HG02870 (cell line): Measurements from ENCODE around the gene C5orf63.
"Not testable (repeated sequence)": the region's sequence is repeated elsewhere in the genome, so short reads cannot be mapped to it uniquely, and the experiment has no call there.

Source experiments
- ATAC-seq: cut with Tn5 transposase; IDR thresholded peaks from one replicate; pipeline ENCODE4 v1.9.1; 2021; ENCODE audit warnings: mild to moderate bottlenecking, moderate library complexity; ENCODE audit not compliant: unreplicated experiment

Gene C5orf63

DNA sequence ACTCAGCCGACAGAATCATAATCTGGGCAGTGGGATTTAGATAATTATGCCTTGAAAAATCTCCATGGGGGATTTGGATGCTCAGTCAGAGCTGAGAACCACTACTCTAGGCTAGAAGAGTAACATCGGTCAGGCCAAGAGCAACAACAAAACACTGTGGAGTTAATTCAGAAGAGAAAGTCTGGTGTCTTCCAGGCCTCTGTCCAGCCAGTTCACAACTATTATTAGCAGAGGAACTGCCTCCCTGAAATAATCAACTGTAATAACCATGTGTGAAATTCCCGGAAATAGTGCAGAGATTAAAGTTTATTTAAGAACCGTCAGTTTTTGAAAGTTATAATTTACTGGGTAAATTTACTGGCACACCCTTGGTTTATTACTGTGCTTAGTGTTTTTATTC is 34.8 kb downstream of the C5orf63 start:
- ATAC-seq: no peak

- no peak for ATAC-seq
Measured at GRCh38 chr5:127031863-127032232, 41.5 kb downstream of the C5orf63 start.

DNA sequence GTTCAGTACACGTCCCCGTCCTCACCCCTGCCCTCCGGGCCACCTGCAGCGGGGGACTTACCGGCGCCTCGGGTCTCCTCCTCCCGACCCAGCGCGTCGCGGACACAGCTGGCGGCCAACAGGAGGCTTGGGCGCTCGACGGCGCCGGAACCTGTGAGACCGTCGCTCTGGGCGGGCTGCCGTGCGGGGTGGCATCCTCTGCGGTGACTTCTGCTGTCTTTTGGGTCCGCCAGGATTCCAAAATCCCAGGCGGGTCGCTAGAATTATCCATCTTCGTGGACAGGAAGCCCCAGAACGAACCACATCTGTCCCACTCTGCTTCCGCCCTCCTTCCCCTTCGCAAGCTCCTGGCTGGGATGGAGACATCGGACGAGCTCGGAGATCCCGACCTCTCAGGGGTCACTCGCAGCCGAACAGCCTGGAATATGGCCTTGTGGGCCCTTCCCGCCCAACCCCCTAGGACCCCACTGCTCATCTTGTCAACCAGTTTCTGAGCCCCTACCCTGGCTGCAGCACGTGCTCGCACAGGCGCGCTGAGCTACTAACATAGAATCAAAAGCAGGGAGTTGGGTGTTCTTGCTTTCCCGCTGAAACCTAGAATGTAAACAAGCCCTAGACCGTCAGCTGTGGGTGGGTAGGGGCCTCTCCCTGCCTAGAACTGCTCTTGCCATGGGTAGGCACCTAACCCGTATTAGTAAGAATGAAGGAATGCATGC is 42.0 kb downstream of the C5orf63 start:
- ATAC-seq: peak; percentile 20

DNA sequence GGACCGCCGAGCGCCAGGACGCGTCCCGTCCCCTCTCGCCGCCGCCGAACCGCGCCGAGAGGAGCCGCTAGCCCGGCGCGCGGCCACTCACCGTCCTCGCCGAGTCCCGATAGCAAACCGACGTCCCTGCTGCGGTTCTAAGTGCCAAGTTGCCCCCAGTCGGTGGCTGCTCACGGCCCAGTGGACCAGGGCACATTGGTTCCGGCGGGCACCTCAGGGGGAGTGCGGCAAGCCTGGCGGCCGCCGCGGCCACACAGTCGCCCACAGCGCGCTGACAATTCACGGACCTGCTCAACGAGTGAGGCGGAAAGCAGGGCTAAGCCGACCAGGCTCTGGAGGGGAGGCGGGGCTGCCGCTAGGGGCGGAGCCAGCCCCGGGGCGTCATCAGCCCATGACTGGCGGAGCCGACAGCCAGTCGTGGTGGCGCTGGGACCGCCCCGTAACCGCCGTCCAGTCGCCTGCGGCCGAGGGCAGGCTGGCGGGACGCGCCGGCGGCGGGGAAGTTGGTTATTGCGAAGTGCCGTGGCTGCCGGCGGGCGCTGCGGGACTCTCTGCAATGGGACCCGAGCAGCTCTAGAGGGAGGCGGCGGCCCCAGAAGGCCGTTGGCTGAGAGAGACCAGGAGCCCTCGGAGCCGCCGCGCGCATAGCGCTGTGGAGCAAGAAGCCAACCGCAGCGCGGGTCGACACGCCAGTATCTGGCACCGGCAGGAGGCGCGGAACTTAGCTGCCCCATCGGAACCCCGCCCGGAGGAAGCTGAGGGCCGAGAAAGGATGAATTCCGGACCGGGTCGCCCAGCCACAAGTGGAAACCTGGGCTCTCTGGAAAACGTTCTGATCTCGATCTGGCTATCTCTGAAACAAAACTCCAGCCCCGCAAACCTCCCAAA is 42.8 kb downstream of the C5orf63 start, which contains the start of gene MARCHF3:
Gene MARCHF3 (minus strand): TSS at position 300 of the 888 bp plus-strand sequence. CDS start 112,387 bp downstream, outside the sequence.
- peak; percentile 93 for ATAC-seq

GRCh38 chr5:127029581-127030258 is 43.6 kb downstream of the C5orf63 start:
- ATAC-seq: peak; percentile 10

DNA sequence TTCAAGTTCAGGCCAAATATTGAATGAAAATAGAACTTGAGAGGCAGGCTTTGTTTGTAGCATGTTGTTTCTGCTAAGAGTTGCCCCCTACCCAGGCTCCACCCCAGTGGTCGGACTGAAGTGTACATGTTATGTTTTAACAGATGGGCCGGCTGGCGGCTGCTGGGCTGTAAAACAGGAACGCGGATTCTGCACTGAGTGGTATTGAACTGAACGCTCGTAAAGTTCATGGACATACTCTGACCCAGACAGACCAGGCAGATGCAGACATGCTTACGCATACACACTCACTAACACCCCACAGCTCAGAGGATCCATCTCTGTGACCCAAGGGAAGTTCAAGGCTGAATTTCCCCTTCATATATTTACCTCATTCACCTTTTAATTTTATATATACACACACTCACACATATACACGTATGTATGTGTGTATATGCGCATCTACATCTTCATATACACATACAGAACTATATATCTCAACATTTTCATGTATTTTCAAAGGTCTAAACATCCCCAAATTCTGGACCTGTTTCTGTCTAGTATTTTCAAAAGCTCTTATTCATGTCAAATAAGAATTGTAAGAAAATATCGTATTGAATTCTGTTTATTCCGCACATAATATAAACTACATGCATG is 44.4 kb downstream of the C5orf63 start:
- no peak for ATAC-seq

- ATAC-seq: no peak
Measured at GRCh38 chr5:127027539-127027938, 45.8 kb downstream of the C5orf63 start.

- no peak for ATAC-seq
Measured at GRCh38 chr5:127026166-127026565, 47.1 kb downstream of the C5orf63 start.

GRCh38 chr5:127025467-127025866 is 47.8 kb downstream of the C5orf63 start:
- no peak for ATAC-seq

- ATAC-seq: no peak
Measured at GRCh38 chr5:127024821-127025220, 48.5 kb downstream of the C5orf63 start.

- ATAC-seq: not testable (repeated sequence)
Measured at GRCh38 chr5:127023552-127024191, 49.6 kb downstream of the C5orf63 start.

- no peak for ATAC-seq
Measured at GRCh38 chr5:127022846-127023245, 50.5 kb downstream of the C5orf63 start.

DNA sequence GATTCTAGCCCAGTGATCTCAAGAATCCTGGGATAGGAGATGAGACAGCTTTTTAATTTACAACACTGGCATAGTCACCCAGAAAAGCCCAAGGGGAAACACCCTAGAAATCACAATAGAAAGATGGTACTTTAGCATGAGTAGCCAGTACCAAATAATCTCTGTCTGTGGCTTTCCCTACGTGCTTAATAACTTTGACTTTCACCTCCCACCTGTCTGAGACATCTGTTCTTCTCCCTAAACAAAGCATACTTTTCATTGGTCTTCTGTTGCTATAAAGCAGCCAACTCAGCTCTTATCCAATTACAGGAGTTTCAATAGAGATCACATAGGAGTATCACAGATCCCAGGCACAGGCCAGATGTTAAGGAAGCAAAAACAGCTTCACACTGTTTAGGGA is 53.4 kb downstream of the C5orf63 start:
- ATAC-seq: peak; percentile 47

GRCh38 chr5:127016722-127017121 is 56.6 kb downstream of the C5orf63 start:
- ATAC-seq: not testable (repeated sequence)

- ATAC-seq: no peak
Measured at GRCh38 chr5:127015716-127016115, 57.6 kb downstream of the C5orf63 start.

DNA sequence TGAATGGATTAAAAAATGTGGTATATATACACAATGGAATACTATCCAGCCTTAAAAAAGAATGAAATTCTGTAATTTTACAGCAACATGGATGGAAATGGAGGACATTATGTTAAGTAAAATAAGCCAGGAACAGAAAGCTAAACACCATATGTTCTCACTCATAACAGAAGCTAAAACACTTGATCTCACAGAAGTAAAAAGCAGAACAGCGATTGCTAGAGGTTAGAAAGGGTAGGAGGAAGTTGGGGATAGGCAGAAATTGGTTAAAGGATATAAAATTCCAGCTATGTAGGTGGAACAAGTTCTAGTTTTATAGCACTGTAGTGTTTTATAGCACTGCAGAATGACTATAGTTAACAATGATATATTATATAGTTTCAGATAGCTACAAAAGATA is 58.7 kb downstream of the C5orf63 start:
- ATAC-seq: peak; percentile 38

- ATAC-seq: no peak
Measured at GRCh38 chr5:127013407-127013806, 59.9 kb downstream of the C5orf63 start.

DNA sequence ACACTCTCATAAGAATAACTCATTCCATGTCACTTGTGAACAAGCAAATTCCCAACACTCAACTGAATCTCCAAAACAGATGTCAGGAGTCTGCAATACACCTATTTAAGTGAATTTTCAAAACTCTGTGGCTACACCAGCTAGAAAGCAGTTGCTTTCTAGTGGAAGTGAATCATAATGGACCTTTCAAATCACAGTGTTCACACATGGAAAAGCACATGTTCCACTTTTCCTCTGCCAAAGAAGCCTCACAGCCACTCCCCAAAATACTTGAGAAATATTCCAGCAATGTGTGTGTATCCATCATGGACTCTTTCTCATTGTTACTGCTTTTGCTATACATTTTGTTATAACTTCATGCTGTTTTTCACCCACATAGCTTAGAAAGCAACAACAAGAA is 60.4 kb downstream of the C5orf63 start:
- no peak for ATAC-seq

- peak; percentile 80 for ATAC-seq
Measured at GRCh38 chr5:127011961-127012644, 61.2 kb downstream of the C5orf63 start.

- no peak for ATAC-seq
Measured at GRCh38 chr5:127011153-127011552, 62.1 kb downstream of the C5orf63 start.
